Liver (tissue), 9 donors: ENCODE results near the gene HID1. TPM values are rescaled to one million over a fixed set of nuclear protein-coding genes. Genes with fewer than 3 reads are reported as not detected.

Experiments used
- DNase-seq: peaks from one replicate; pipeline ENCODE4 v3.0.0-alpha.2; 2017; ENCODE audit warnings: low spot score
- H3K27ac ChIP-seq, 2 donors: one replicate each; pipeline ENCODE4 v1.7.0; 2013; ENCODE audit warnings: inconsistent platforms in 2 of 2, low read length in 2 of 2, control low read depth in 1 of 2, low read depth in 1 of 2, mild to moderate bottlenecking in 1 of 2
- H3K27me3 ChIP-seq, 4 donors: one replicate each; pipeline versions ENCODE4 v1.6.1 to v1.7.0; 2013; ENCODE audit warnings: low read length in 3 of 4, inconsistent platforms in 1 of 4, mild to moderate bottlenecking in 1 of 4, moderate library complexity in 1 of 4; ENCODE audit not compliant: control insufficient read depth in 4 of 4, insufficient read depth in 4 of 4
- H3K36me3 ChIP-seq, 4 donors: one replicate each; pipeline versions ENCODE4 v1.6.1 to v1.7.0; 2013; ENCODE audit warnings: low read length in 3 of 4, mild to moderate bottlenecking in 3 of 4, low read depth in 1 of 4, moderate library complexity in 1 of 4; ENCODE audit not compliant: control insufficient read depth in 4 of 4, insufficient read depth in 3 of 4
- H3K4me1 ChIP-seq, 4 donors: one replicate each; pipeline versions ENCODE4 v1.6.1 to v1.7.0; 2013; ENCODE audit warnings: low read length in 3 of 4, mild to moderate bottlenecking in 3 of 4, moderate library complexity in 1 of 4; ENCODE audit not compliant: control insufficient read depth in 4 of 4, insufficient read depth in 4 of 4
- H3K4me3 ChIP-seq, 3 donors: one replicate each; pipeline versions ENCODE4 v1.6.1 to v1.7.0; 2013; ENCODE audit warnings: low read length in 3 of 3, control low read depth in 1 of 3, low read depth in 1 of 3, mild to moderate bottlenecking in 1 of 3
- H3K9ac ChIP-seq, 2 donors: one replicate each; pipeline ENCODE4 v1.7.0; 2013; ENCODE audit warnings: low read length in 2 of 2, mild to moderate bottlenecking in 2 of 2, moderate library complexity in 2 of 2, control low read depth in 1 of 2, low read depth in 1 of 2
- H3K9me3 ChIP-seq, 4 donors: one replicate each; pipeline versions ENCODE4 v1.6.1 to v1.7.0; 2013; ENCODE audit warnings: low read length in 3 of 4; ENCODE audit not compliant: control insufficient read depth in 4 of 4
- EGR1 ChIP-seq, 2 donors: IDR thresholded peaks; 2 replicates each; pipeline ENCODE4 v1.6.1; 2016 to 2018; ENCODE audit warnings: antibody characterized with exemption in 2 of 2, low read depth in 2 of 2
- FOXA1 ChIP-seq: IDR thresholded peaks from 2 replicates; pipeline ENCODE4 v1.6.1; 2016; ENCODE audit warnings: antibody characterized with exemption
- FOXA2 ChIP-seq: IDR thresholded peaks from 2 replicates; pipeline ENCODE4 v1.6.1; 2016; ENCODE audit warnings: antibody characterized with exemption
- GABPA ChIP-seq, 2 donors: IDR thresholded peaks in 1 of 2; conservative IDR thresholded peaks in 1 of 2; 2 replicates each; pipeline ENCODE4 v1.6.1; 2016; ENCODE audit warnings: antibody characterized with exemption in 2 of 2, mild to moderate bottlenecking in 1 of 2, moderate library complexity in 1 of 2
- JUND ChIP-seq, 2 donors: IDR thresholded peaks; 2 replicates each; pipeline ENCODE4 v1.6.1; 2016; ENCODE audit warnings: antibody characterized with exemption in 2 of 2
- NR2F2 ChIP-seq: IDR thresholded peaks from 2 replicates; pipeline ENCODE4 v1.6.1; 2016; ENCODE audit warnings: antibody characterized with exemption
- RAD21 ChIP-seq, 2 donors: IDR thresholded peaks; 2 replicates each; pipeline ENCODE4 v1.6.1; 2016; ENCODE audit warnings: antibody characterized with exemption in 2 of 2, mild to moderate bottlenecking in 2 of 2
- RXRA ChIP-seq, 2 donors: IDR thresholded peaks; 2 replicates each; pipeline ENCODE4 v1.6.1; 2017 to 2018; ENCODE audit warnings: antibody characterized with exemption in 2 of 2, mild to moderate bottlenecking in 1 of 2
- SP1 ChIP-seq: IDR thresholded peaks from 2 replicates; pipeline ENCODE4 v1.6.1; 2018; ENCODE audit warnings: antibody characterized with exemption, mild to moderate bottlenecking
- YY1 ChIP-seq: IDR thresholded peaks from 2 replicates; pipeline ENCODE4 v1.6.1; 2016; ENCODE audit warnings: antibody characterized with exemption, mild to moderate bottlenecking
- WGBS: extraction: QIAGEN DNeasy Blood & Tissue Kit; methylation state at CpG from one replicate; pipeline ENCODE4 v1.1.7; 2013; 5-methylcytosine and 5-hydroxymethylcytosine counted together
- polyA plus RNA-seq, 2 donors: library from polyadenylated mRNA; stranded (reverse) in 1 of 2; unstranded in 1 of 2; fragments of 200-250 nt in 1 of 2; fragments of >200 nt in 1 of 2; fragmentation: Nextera tagmentation in 1 of 2; extraction: Ambion mirVana in 1 of 2; gene quantifications; one replicate each; pipeline versions ENCODE4 v1.2.1 to v1.2.3, GENCODE V29; 2013 to 2015
- total RNA-seq, 2 donors: library from RNA; depleted of rRNA; stranded (reverse); fragments of >200 nt; gene quantifications; one replicate each; pipeline ENCODE4 v1.2.3, GENCODE V29; 2014
- TF ChIP-seq, protein P1 (sequence below): fragments of 150-350 bp; IDR thresholded peaks from 2 replicates; pipeline ENCODE4 v1.5.1; 2017; ENCODE audit warnings: improper control_type of control experiment, low read depth, low read length; ENCODE audit not compliant: missing input control
- TF ChIP-seq, protein P2 (sequence below): IDR thresholded peaks from 2 replicates; pipeline ENCODE4 v1.6.1; 2016; ENCODE audit warnings: antibody characterized with exemption
- TF ChIP-seq, protein P3 (sequence below): IDR thresholded peaks from 2 replicates; pipeline ENCODE4 v1.6.1; 2016; ENCODE audit warnings: antibody characterized with exemption, mild to moderate bottlenecking
- TF ChIP-seq, protein P4 (sequence below): IDR thresholded peaks from 2 replicates; pipeline ENCODE4 v1.6.1; 2016; ENCODE audit warnings: antibody characterized with exemption
- donor health status: healthy.
- donor health status: healthy.
- donor health status: healthy.
- donor health status: healthy.
- donor health status: healthy.

The HID1 gene
- total and polyA plus RNA-seq, 4 donors: 2.7 to 6.2 (median 3.7) TPM

DNA sequence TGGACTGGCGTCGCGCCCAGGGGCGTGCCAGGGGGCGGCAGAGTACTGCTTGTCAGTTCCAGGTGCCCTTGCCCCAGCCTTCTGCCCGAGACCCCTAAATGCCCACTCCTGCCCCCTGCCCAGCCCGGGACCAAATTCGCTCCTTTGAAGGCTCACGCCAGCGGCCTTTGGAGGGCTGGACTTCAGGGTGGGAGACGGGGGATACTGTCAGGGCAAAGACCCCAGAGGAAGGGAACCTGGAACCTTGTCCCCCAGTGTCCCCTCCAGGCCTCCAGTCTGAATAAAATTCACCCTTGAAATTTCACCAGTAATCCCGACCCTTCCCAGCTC is 36.1 kb downstream of the HID1 start:
- 19% methylated on average over 12 of the region's 12 CpGs for WGBS
- no peak for DNase-seq

DNA sequence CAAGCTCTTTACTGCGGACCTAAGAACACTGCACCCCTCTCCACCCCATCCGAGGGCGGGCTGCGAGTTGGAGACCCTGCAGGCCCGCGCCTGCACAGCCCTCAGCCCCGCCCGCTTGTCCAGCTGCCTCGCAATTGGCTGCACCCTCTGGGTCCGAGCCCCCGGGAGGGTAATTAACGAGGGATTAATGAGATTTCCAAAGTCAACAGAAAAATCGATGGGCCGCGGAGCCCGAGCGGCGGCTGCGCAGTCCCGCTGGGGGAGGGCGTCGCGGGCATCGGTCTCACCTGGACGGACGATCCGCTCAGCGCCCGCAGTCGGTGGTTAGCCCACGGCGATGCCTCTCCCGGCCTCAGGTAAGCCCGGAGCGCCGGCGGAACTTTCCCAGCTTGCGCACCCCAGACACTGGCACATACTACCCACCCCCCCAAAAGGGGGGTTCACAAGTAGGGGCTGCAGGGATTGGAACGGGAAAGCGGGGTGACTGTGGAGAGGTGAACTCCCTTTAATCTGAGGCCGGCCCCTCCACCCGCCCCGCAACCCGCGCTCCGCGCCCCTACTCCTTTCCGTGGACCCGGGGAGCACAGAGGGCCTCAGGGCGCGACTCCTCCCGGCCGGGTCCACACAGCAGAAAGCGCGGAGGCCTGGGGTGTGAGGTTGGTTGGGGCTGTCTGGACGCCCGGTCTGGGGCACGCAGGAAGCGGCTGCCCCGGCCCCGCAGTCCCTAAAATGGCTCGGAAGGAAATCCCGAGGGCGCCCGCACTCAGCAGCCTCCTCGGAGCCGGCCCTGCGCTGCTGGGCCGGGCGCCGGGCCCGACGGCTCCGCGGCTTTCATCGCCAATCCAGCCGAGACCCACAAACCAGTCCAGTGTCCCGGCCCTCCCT is 36.7 kb downstream of the HID1 start, which contains the start of gene OTOP3:
TSS of gene OTOP3 (plus strand) at position 314 of the 885 bp plus-strand sequence. CDS start at position 338, 24 bp downstream.
- TF ChIP-seq NR2F2 (no peak), FOXA2 (no peak), JUND (IDR thresholded peaks at IDR 0.05) (no peak), GABPA (IDR thresholded peaks at IDR 0.05 in 1 of 2, conservative IDR thresholded peaks at IDR 0.05 in 1 of 2) (no peak), SP1 (no peak), EGR1 (IDR thresholded peaks at IDR 0.05; ENCODE audit: low read depth in 2 of 2) (no peak), RAD21 (IDR thresholded peaks at IDR 0.05) (no peak)
- TF ChIP-seq, protein P1, sequence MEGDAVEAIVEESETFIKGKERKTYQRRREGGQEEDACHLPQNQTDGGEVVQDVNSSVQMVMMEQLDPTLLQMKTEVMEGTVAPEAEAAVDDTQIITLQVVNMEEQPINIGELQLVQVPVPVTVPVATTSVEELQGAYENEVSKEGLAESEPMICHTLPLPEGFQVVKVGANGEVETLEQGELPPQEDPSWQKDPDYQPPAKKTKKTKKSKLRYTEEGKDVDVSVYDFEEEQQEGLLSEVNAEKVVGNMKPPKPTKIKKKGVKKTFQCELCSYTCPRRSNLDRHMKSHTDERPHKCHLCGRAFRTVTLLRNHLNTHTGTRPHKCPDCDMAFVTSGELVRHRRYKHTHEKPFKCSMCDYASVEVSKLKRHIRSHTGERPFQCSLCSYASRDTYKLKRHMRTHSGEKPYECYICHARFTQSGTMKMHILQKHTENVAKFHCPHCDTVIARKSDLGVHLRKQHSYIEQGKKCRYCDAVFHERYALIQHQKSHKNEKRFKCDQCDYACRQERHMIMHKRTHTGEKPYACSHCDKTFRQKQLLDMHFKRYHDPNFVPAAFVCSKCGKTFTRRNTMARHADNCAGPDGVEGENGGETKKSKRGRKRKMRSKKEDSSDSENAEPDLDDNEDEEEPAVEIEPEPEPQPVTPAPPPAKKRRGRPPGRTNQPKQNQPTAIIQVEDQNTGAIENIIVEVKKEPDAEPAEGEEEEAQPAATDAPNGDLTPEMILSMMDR: no peak
- TF ChIP-seq, protein P2, sequence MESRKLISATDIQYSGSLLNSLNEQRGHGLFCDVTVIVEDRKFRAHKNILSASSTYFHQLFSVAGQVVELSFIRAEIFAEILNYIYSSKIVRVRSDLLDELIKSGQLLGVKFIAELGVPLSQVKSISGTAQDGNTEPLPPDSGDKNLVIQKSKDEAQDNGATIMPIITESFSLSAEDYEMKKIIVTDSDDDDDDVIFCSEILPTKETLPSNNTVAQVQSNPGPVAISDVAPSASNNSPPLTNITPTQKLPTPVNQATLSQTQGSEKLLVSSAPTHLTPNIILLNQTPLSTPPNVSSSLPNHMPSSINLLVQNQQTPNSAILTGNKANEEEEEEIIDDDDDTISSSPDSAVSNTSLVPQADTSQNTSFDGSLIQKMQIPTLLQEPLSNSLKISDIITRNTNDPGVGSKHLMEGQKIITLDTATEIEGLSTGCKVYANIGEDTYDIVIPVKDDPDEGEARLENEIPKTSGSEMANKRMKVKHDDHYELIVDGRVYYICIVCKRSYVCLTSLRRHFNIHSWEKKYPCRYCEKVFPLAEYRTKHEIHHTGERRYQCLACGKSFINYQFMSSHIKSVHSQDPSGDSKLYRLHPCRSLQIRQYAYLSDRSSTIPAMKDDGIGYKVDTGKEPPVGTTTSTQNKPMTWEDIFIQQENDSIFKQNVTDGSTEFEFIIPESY: no peak
- TF ChIP-seq, protein P3, sequence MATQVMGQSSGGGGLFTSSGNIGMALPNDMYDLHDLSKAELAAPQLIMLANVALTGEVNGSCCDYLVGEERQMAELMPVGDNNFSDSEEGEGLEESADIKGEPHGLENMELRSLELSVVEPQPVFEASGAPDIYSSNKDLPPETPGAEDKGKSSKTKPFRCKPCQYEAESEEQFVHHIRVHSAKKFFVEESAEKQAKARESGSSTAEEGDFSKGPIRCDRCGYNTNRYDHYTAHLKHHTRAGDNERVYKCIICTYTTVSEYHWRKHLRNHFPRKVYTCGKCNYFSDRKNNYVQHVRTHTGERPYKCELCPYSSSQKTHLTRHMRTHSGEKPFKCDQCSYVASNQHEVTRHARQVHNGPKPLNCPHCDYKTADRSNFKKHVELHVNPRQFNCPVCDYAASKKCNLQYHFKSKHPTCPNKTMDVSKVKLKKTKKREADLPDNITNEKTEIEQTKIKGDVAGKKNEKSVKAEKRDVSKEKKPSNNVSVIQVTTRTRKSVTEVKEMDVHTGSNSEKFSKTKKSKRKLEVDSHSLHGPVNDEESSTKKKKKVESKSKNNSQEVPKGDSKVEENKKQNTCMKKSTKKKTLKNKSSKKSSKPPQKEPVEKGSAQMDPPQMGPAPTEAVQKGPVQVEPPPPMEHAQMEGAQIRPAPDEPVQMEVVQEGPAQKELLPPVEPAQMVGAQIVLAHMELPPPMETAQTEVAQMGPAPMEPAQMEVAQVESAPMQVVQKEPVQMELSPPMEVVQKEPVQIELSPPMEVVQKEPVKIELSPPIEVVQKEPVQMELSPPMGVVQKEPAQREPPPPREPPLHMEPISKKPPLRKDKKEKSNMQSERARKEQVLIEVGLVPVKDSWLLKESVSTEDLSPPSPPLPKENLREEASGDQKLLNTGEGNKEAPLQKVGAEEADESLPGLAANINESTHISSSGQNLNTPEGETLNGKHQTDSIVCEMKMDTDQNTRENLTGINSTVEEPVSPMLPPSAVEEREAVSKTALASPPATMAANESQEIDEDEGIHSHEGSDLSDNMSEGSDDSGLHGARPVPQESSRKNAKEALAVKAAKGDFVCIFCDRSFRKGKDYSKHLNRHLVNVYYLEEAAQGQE: no peak
- 5% methylated on average over 78 of the region's 78 CpGs for whole genome bisulfite sequencing
- Histone ChIP-seq H3K4me1 (peaks cover 0 to 7% (median 2%) of the 10 kb centered on the region in 4 donors), H3K9me3 (no peaks in the 10 kb centered on the region), H3K27ac (no peak within 1 kb of the TSS), H3K36me3 (no peaks in the 10 kb centered on the region), H3K9ac (no peak within 1 kb of the TSS), H3K4me3 (peak within 1 kb of the TSS in 1 of 3 donors; percentile 18), H3K27me3 (peaks cover 2 to 14% (median 4%) of the 10 kb centered on the region in 4 donors)
- no peak for DNase-seq

More for the DNA sequence above, 36.1 kb downstream of the HID1 start:
- TF ChIP-seq, protein P2: no peak
- no peak for TF ChIP-seq JUND (IDR thresholded peaks at IDR 0.05)
- no peak for TF ChIP-seq RXRA (IDR thresholded peaks at IDR 0.05)
- TF ChIP-seq YY1: no peak
- TF ChIP-seq, protein P4, sequence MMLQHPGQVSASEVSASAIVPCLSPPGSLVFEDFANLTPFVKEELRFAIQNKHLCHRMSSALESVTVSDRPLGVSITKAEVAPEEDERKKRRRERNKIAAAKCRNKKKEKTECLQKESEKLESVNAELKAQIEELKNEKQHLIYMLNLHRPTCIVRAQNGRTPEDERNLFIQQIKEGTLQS: no peak
- TF ChIP-seq, protein P1: no peak
- TF ChIP-seq RAD21 (IDR thresholded peaks at IDR 0.05): no peak
- no peak for TF ChIP-seq FOXA1
- Histone ChIP-seq H3K9me3 (no peaks in the 10 kb centered on the region), H3K9ac (no peak overlapping the region), H3K36me3 (no peaks in the 10 kb centered on the region), H3K27ac (no peak overlapping the region), H3K4me1 (peaks cover 0 to 7% (median 2%) of the 10 kb centered on the region in 4 donors), H3K27me3 (peaks cover 2 to 14% (median 4%) of the 10 kb centered on the region in 4 donors), H3K4me3 (no peak overlapping the region)
